RWPE1 (cell line): Measurements from ENCODE around the gene FNTB.

Experiments
- CTCF ChIA-PET: fragments of 350-600 bp; sonication (Branson Sonifier 250); formaldehyde crosslinking; extraction: SDS; loops from one replicate; lab custom pipeline; 2021; lab: Yijun Ruan, JAX
- POLR2A ChIA-PET: fragments of 400-600 bp; formaldehyde crosslinking; extraction: SDS; loops from one replicate; lab custom pipeline; 2020; ENCODE audit warnings: antibody characterized with exemption; ENCODE audit not compliant: low non-redundant PET; lab: Yijun Ruan, JAX
- DNase-seq: peaks from one replicate; pipeline ENCODE4 v3.0.0; 2012; ENCODE audit warnings: low spot score
- H3K27ac ChIP-seq: fragments of 450-650 bp; 2 replicates; pipeline ENCODE4 v1.5.1; 2017
- CTCF ChIP-seq: fragments of 450-650 bp; conservative IDR thresholded peaks from 2 replicates; pipeline ENCODE4 v1.5.1; 2017; ENCODE audit warnings: low read depth, mild to moderate bottlenecking

The FNTB gene

GRCh38 chr14:65006261-65006721, 19.6 kb downstream of the FNTB start:
- CTCF ChIA-PET: interaction anchor here (1.2 kb wide), 1 partner anchor 20 kb away, joined by 3 read pairs; the partner anchor contains the start of gene FNTB
- no peak overlapping the region for H3K27ac ChIP-seq
- POLR2A ChIA-PET: no interaction called here
- DNase-seq: no peak
- no peak for TF ChIP-seq CTCF

- H3K27ac ChIP-seq: no peak overlapping the region
- ChIA-PET POLR2A (no interaction called here), CTCF (no interaction called here)
- TF ChIP-seq CTCF: no peak
- no peak for DNase-seq
Observed at GRCh38 chr14:65007202-65007601, 20.5 kb downstream of the FNTB start.

GRCh38 chr14:65010211-65010931, 23.7 kb downstream of the FNTB start:
- DNase-seq: no peak
- H3K27ac ChIP-seq: no peak overlapping the region
- POLR2A ChIA-PET: no interaction called here
- TF ChIP-seq CTCF: no peak
- CTCF ChIA-PET: no interaction called here

GRCh38 chr14:65011538-65011937, 24.8 kb downstream of the FNTB start:
- TF ChIP-seq CTCF: no peak

GRCh38 chr14:65012353-65012752, 25.7 kb downstream of the FNTB start:
- H3K27ac ChIP-seq: no peak overlapping the region
- no peak for TF ChIP-seq CTCF
- ChIA-PET POLR2A (no interaction called here), CTCF (interaction anchor here (1.0 kb wide), 1 partner anchor 102 kb away, joined by 4 read pairs; no protein-coding TSS in a partner anchor)
- DNase-seq: no peak

More at GRCh38 chr14:65011538-65011937, 24.8 kb downstream of the FNTB start:
- no peak overlapping the region for H3K27ac ChIP-seq
- DNase-seq: no peak
- POLR2A ChIA-PET: no interaction called here
- CTCF ChIA-PET: no interaction called here

- DNase-seq: no peak
- no peak overlapping the region for H3K27ac ChIP-seq
- ChIA-PET CTCF (no interaction called here), POLR2A (no interaction called here)
- no peak for TF ChIP-seq CTCF
Observed at GRCh38 chr14:65015391-65015790, 28.7 kb downstream of the FNTB start.
